Skeletal muscle tissue (tissue), 4 donors: ENCODE data around the gene SANBR. TPM values are rescaled to one million over a fixed set of nuclear protein-coding genes. Genes with fewer than 3 reads are reported as not detected.
A peak's percentile ranks its signal among the peaks of the same experiment; 100 is the strongest.
"Not testable (repeated sequence)": the region's sequence is repeated elsewhere in the genome, so short reads cannot be mapped to it uniquely, and the experiment has no call there.

ENCODE experiments used
- H3K27ac ChIP-seq: one replicate; pipeline ENCODE4 v1.7.0; 2013; ENCODE audit warnings: mild to moderate bottlenecking, low read depth, low read length, inconsistent platforms
- H3K27me3 ChIP-seq, 3 donors: one replicate each; pipeline ENCODE4 v1.7.0; 2013; ENCODE audit warnings: low read length in 3 of 3; ENCODE audit not compliant: control insufficient read depth in 3 of 3, insufficient read depth in 3 of 3
- H3K36me3 ChIP-seq, 3 donors: one replicate each; pipeline ENCODE4 v1.7.0; 2013; ENCODE audit warnings: low read length in 3 of 3; ENCODE audit not compliant: control insufficient read depth in 3 of 3, insufficient read depth in 3 of 3
- H3K4me1 ChIP-seq, 3 donors: one replicate each; pipeline ENCODE4 v1.7.0; 2013; ENCODE audit warnings: low read length in 3 of 3, mild to moderate bottlenecking in 3 of 3; ENCODE audit not compliant: control insufficient read depth in 3 of 3, insufficient read depth in 3 of 3
- H3K4me3 ChIP-seq, 3 donors: one replicate each; pipeline ENCODE4 v1.7.0; 2013; ENCODE audit warnings: low read length in 3 of 3
- H3K9ac ChIP-seq, 3 donors: one replicate each; pipeline ENCODE4 v1.7.0; 2013; ENCODE audit warnings: low read length in 3 of 3, mild to moderate bottlenecking in 3 of 3, moderate library complexity in 2 of 3, low read depth in 1 of 3
- H3K9me3 ChIP-seq, 3 donors: one replicate each; pipeline ENCODE4 v1.7.0; 2013; ENCODE audit warnings: low read length in 3 of 3; ENCODE audit not compliant: control insufficient read depth in 3 of 3
- total RNA-seq: library from RNA; depleted of rRNA; stranded (reverse); fragments of >200 nt; gene quantifications from one replicate; pipeline ENCODE4 v1.2.3, GENCODE V29; 2014
- donor health status: Osteomylitis.

The SANBR gene
- total RNA-seq, 1 donor from 2014 or later = 36.5 TPM

DNA sequence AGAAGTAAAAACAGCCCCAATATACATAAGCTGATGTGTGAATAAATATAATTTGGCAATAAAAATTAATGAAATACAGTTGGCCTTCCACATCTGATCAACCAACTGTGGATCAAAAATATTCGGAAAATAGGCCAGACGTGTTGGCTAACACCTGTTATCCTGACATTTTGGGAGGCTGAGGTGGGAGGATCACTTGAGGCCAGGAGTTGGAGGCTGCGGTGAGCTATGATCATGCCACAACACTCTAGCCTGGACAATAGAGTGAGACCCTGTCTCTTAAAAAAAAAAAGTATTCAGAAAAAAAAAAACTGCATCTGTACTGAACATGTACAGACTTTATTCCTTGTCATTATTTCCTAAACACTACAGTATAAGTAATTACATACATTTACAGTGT lies 36.1 kb upstream of the SANBR start:
- Histone ChIP-seq H3K27ac (no peak overlapping the region), H3K27me3 (no peaks in the 10 kb centered on the region), H3K4me1 (no peaks in the 10 kb centered on the region), H3K9me3 (no peaks in the 10 kb centered on the region), H3K9ac (no peak overlapping the region), H3K36me3 (peaks cover 17 to 34% (median 26%) of the 10 kb centered on the region in 3 donors), H3K4me3 (no peak overlapping the region)

GRCh38 chr2:61034592-61034991 lies 31.1 kb upstream of the SANBR start:
- not testable (repeated sequence) for H3K9me3 ChIP-seq, H3K27ac ChIP-seq, H3K9ac ChIP-seq, H3K4me3 ChIP-seq, H3K4me1 ChIP-seq, H3K27me3 ChIP-seq
- H3K36me3 ChIP-seq = peaks cover 21 to 38% (median 33%) of the 10 kb centered on the region in 3 donors

- H3K9ac ChIP-seq, H3K9me3 ChIP-seq, H3K4me1 ChIP-seq, H3K27me3 ChIP-seq, H3K27ac ChIP-seq, H3K4me3 ChIP-seq: not testable (repeated sequence)
- H3K36me3 ChIP-seq = peaks cover 17 to 34% (median 30%) of the 10 kb centered on the region in 3 donors
These were observed 29.0 kb upstream of the SANBR start for GRCh38 chr2:61036643-61037042.

- Histone ChIP-seq H3K27me3 (no peaks in the 10 kb centered on the region), H3K4me1 (peaks cover 5 to 18% (median 11%) of the 10 kb centered on the region in 3 donors), H3K36me3 (peaks cover 0 to 3% (median 0%) of the 10 kb centered on the region in 3 donors), H3K27ac (peak overlapping the region; percentile 12), H3K4me3 (no peak overlapping the region), H3K9ac (no peak overlapping the region), H3K9me3 (no peaks in the 10 kb centered on the region)
These were observed 22.9 kb upstream of the SANBR start for GRCh38 chr2:61042807-61043206.

DNA sequence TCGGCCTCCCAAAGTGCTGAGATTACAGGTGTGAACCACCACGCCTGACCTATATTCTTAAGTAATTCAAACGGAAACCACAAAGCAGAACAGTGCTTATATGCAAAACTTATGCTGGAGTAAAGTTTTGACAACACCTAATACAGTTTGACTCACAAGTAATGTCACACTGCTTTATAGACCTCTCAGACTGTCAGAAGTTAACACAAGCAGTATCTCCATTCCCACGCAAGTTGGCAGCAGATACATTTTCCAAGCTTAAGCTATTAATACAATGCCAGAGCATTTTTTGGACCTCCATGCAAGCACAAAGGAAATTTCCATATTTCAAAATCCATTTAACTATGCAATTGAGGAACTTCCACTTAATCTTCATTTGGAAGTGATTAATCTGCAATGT lies 21.0 kb upstream of the SANBR start:
- peak overlapping the region; percentile 86 for H3K27ac ChIP-seq
- H3K4me1 ChIP-seq = peaks cover 5 to 18% (median 11%) of the 10 kb centered on the region in 3 donors
- peaks cover 0 to 11% (median 9%) of the 10 kb centered on the region in 3 donors for H3K36me3 ChIP-seq
- no peak overlapping the region for H3K4me3 ChIP-seq
- no peak overlapping the region for H3K9ac ChIP-seq
- H3K27me3 ChIP-seq = no peaks in the 10 kb centered on the region
- no peaks in the 10 kb centered on the region for H3K9me3 ChIP-seq

DNA sequence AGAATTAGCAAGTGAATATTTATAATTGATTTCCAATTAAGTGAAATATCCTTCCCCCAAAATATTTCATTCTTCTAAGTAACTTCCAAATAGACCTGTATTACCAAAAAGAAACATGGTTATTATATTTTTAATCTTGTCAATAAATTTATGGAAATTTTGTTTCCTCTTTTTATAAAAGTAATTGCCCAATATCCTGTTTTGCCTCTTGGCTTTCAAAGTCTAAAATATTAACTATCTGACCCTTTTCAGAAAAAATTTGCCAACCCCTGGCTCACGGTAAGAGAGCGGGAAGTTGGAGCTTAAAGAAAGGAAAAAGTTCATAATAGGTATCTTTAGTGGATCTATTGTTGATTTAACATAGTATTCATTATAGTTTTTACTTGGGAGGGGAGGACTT lies 20.4 kb upstream of the SANBR start:
- H3K27me3 ChIP-seq = no peaks in the 10 kb centered on the region
- peaks cover 0 to 11% (median 9%) of the 10 kb centered on the region in 3 donors for H3K36me3 ChIP-seq
- H3K4me3 ChIP-seq = no peak overlapping the region
- peaks cover 5 to 18% (median 11%) of the 10 kb centered on the region in 3 donors for H3K4me1 ChIP-seq
- H3K9ac ChIP-seq = peak overlapping the region in 2 of 3 donors; percentile 10 to 42
- H3K27ac ChIP-seq = peak overlapping the region; percentile 86
- no peaks in the 10 kb centered on the region for H3K9me3 ChIP-seq

- H3K36me3 ChIP-seq = peaks cover 0 to 11% (median 9%) of the 10 kb centered on the region in 3 donors
- H3K9ac ChIP-seq = peak overlapping the region in 2 of 3 donors; percentile 27 to 42
- no peaks in the 10 kb centered on the region for H3K27me3 ChIP-seq
- H3K4me1 ChIP-seq = peaks cover 5 to 18% (median 11%) of the 10 kb centered on the region in 3 donors
- peak overlapping the region; percentile 86 for H3K27ac ChIP-seq
- no peaks in the 10 kb centered on the region for H3K9me3 ChIP-seq
- H3K4me3 ChIP-seq = no peak overlapping the region
These were observed 19.7 kb upstream of the SANBR start for GRCh38 chr2:61045999-61046398.

DNA sequence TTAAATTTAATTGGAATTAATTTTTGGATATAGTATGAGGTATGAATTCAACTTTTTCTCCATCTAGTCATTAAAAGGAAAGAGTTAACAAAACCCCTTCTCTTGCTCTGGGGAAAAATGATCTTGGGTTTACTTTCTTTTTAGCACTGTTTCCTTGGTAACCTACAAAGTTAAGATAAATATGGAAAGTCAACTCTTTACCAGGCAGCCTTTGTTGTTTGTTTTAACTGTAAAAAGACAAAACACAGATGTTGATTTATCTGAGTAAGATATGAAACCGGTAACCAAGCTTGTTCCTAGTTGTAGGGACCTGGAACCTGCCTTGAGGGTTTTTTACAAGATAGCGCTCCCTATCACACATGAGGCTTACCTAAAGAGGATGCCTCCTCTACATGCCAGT lies 10.1 kb upstream of the SANBR start:
- H3K4me3 ChIP-seq = no peak overlapping the region
- H3K36me3 ChIP-seq = peaks cover 0 to 11% (median 6%) of the 10 kb centered on the region in 3 donors

GRCh38 chr2:61057562-61057961 lies 8.1 kb upstream of the SANBR start:
- no peaks in the 10 kb centered on the region for H3K4me1 ChIP-seq
- no peak overlapping the region for H3K27ac ChIP-seq
- H3K9me3 ChIP-seq = no peaks in the 10 kb centered on the region
- H3K27me3 ChIP-seq = no peaks in the 10 kb centered on the region
- no peak overlapping the region for H3K9ac ChIP-seq
- H3K36me3 ChIP-seq = peaks cover 0 to 8% (median 6%) of the 10 kb centered on the region in 3 donors
- no peak overlapping the region for H3K4me3 ChIP-seq

More for the DNA sequence above, 10.1 kb upstream of the SANBR start:
- Histone ChIP-seq H3K27ac (no peak overlapping the region), H3K9me3 (no peaks in the 10 kb centered on the region), H3K9ac (no peak overlapping the region), H3K27me3 (no peaks in the 10 kb centered on the region), H3K4me1 (no peaks in the 10 kb centered on the region)

DNA sequence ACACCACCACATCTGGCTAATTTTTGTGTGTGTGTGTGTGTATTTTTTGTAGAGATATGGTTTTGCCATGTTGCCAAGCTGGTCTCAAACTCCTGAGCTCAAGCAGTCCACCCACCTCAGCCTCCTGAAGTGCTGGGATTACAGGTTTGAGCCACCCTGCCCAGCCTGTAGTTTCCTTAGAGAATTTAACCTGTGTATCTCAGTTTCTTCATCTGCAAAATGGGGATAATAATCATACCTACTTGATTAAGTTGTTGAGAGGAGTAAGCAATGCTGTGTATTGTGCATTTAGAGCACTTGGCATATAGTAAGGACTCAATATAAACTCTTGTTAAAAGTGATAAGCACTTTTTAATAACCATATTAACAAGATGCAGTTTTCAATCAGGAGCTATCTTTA lies 6.3 kb upstream of the SANBR start:
- Histone ChIP-seq H3K27me3 (no peaks in the 10 kb centered on the region), H3K9me3 (no peaks in the 10 kb centered on the region), H3K4me1 (no peaks in the 10 kb centered on the region), H3K27ac (no peak overlapping the region), H3K9ac (no peak overlapping the region), H3K36me3 (peaks cover 0 to 8% (median 3%) of the 10 kb centered on the region in 3 donors), H3K4me3 (no peak overlapping the region)
